WTC11 (cell line): Measurements from ENCODE around the gene CDH22.

ENCODE experiments used
- ATF2 ChIP-seq: sonication (generic); formaldehyde crosslinking; IDR thresholded peaks from 2 replicates; pipeline ENCODE4 v1.8.1; 2022; ENCODE audit warnings: low read depth, missing genetic modification reagents, borderline replicate concordance
- SP1 ChIP-seq: sonication (generic); formaldehyde crosslinking; conservative IDR thresholded peaks from 2 replicates; pipeline ENCODE4 v1.8.1; 2022; ENCODE audit warnings: missing genetic modification reagents

GRCh38 chr20:46307999-46308257 lies 370 bp downstream of the CDH22 start:
- TF ChIP-seq ATF2 (CRISPR knock-in tag) = no peak
- TF ChIP-seq SP1 = no peak
